ENCODE data around the gene THOC1. TPM values are rescaled to one million over a fixed set of nuclear protein-coding genes. Genes with fewer than 3 reads are reported as not detected.

Gene THOC1
- total RNA-seq, 1 experiment from 2014 or later = 74.5 TPM

- H3K79me2 ChIP-seq (ENCODE audit: insufficient read depth, low read length) = no peaks in the 10 kb centered on the region
- H2BK12ac ChIP-seq (ENCODE audit: insufficient read length, low read depth, low read length) = no peak overlapping the region
- no peak overlapping the region for H3K23ac ChIP-seq (ENCODE audit: insufficient read length, low read depth, low read length)
- no peak overlapping the region for H3K27ac ChIP-seq (ENCODE audit: insufficient read length, low read depth, low read length)
- H3K23me2 ChIP-seq (ENCODE audit: insufficient read length, low read depth, low read length, poor library complexity, severe bottlenecking) = no peaks in the 10 kb centered on the region
- no peak overlapping the region for H3K18ac ChIP-seq (ENCODE audit: insufficient read length, low read depth, low read length)
- no peak overlapping the region for H2BK15ac ChIP-seq (ENCODE audit: low read depth, low read length)
- WGBS (ENCODE audit: extremely low coverage, insufficient read length, low lambda C conversion rate) = no CpG with 5 or more reads among the region's 4 CpGs
- no peaks in the 10 kb centered on the region for H3K4me1 ChIP-seq (ENCODE audit: insufficient read depth, low read length)
- H3K4me2 ChIP-seq (ENCODE audit: insufficient read depth, insufficient read length, low read length) = no peak overlapping the region
- no peak overlapping the region for H3K14ac ChIP-seq (ENCODE audit: insufficient read depth, low read length)
- H2BK20ac ChIP-seq (ENCODE audit: low read depth, low read length, poor library complexity, severe bottlenecking) = no peak overlapping the region
- H3K4ac ChIP-seq (ENCODE audit: low read depth, low read length) = no peak overlapping the region
- Mint-ChIP-seq H3K4me1 (no peaks in the 10 kb centered on the region), H3K9me3 (no peaks in the 10 kb centered on the region), H3K36me3 (ENCODE audit: insufficient read depth in 1 of 3, low read depth in 3 of 3) (peaks cover 33 to 81% (median 78%) of the 10 kb centered on the region in 3 experiments), H3K27ac (no peak overlapping the region), H3K4me3 (no peak overlapping the region), H3K27me3 (ENCODE audit: low read depth) (no peaks in the 10 kb centered on the region)
- no peak overlapping the region for H2AFZ ChIP-seq (ENCODE audit: low read length)
- TF ChIP-seq CTCF (conservative IDR thresholded peaks at IDR 0.05) = no peak
- H3K9ac ChIP-seq (ENCODE audit: extremely low read depth, insufficient read length, low read length) = no peak overlapping the region
- no peak overlapping the region for H2AK5ac ChIP-seq (ENCODE audit: insufficient read length, low read length)
- no peaks in the 10 kb centered on the region for H4K20me1 ChIP-seq (ENCODE audit: control insufficient read depth, insufficient read depth, insufficient read length)
- no peak overlapping the region for H2BK5ac ChIP-seq (ENCODE audit: insufficient read length, low read length)
- no peaks in the 10 kb centered on the region for H3K27me3 ChIP-seq (ENCODE audit: insufficient read depth, low read length)
- H4K8ac ChIP-seq (replicated peaks; ENCODE audit: insufficient read length, low read depth, low read length) = no peak overlapping the region
- H3K56ac ChIP-seq (ENCODE audit: insufficient read length, low read depth, low read length) = no peak overlapping the region
- H4K91ac ChIP-seq (ENCODE audit: insufficient read length, low read depth, low read length) = no peak overlapping the region
- no peaks in the 10 kb centered on the region for H3K79me1 ChIP-seq (ENCODE audit: insufficient read depth, low read depth, low read length, poor library complexity, severe bottlenecking)
- no peaks in the 10 kb centered on the region for H3K9me3 ChIP-seq (ENCODE audit: control insufficient read depth, low read depth, low read length)
- H3T11ph ChIP-seq (ENCODE audit: low read length) = no peak overlapping the region
- no peak overlapping the region for H4K5ac ChIP-seq (ENCODE audit: insufficient read length, low read depth, low read length)
- no peak overlapping the region for H2BK120ac ChIP-seq (ENCODE audit: low read depth, low read length, poor library complexity, severe bottlenecking)
- DNase-seq = no peak
Measured at GRCh38 chr18:248053-248452, 19.8 kb downstream of the THOC1 start.

Measured in H9 (cell line).